ENCODE data around the gene NID2.

Gene NID2

DNA sequence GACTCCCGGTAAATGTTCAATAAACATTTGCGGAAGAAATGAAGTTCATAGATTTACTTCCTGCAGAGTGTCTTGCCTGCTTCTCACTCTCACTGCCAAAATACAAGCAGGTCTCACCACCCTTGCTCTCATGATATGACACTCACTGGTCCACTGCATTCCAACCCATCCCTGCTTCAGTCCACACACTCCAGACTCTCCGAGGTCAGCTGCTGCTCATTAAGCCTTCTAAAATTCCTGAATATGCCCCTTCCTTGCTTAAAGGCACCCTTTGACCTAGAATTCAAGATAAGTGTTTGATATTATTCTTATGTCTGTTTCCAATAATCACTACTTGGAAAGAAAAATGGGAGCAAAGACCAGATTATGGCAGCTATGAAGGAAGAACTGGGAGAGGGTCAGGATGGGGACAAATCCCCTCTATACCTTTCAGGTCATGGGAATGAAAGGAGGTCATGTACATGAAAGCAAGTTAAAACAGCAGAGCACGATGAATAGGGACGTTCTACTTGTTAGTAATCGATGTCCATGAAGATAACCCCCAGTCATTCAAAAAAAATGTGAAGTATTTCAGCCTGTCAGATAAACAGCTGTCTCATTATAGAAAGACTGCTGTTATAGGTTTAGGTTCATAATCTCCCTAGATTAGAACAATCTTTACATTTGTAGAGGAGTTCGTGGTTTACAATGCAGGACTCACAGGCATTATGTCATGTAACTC is 10.5 kb upstream of the NID2 start:
- DNase-seq = no peak

DNA sequence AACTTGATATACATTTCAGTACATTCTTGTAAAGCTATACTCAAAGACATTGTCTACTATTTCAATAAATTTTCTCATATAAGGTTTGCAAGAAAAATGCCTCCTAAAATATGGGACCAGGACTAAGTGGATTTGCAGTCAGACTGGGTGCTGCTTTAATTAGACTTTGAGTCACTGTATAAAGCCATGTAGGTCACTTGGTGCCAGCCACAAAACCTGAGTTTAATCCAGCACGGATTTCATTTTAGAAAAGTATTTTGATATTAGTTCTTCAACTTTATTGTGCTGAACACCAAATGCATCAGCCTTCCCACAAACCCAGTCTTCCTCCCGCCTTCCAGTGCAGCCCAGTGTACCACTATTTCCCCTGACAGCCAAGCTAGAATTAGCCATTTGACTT is 9.9 kb upstream of the NID2 start:
- DNase-seq = no peak

DNA sequence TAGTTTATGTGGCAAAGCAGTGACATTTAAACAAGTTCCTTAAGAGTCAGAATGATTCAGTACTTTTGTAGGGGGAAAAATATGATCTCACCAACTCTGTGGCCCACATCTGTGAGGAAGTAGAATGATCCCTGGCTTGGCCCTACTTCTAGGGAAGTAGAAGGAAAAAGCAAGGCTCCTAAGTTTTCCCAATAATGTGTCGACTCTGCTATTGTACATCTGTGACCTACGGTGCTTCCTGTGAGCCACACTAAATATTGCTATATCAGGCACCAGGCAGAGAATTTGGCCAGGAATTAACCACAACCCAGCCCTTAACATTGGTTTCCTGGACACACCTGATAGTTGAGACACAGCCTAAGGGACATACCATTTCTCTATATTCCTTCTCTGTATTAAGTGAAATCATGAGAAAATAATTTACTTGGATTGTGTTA is 9.3 kb upstream of the NID2 start:
- no peak for DNase-seq

- DNase-seq = no peak
Observed at GRCh38 chr14:52077256-52077979, 8.6 kb upstream of the NID2 start.

- no peak for DNase-seq
Observed at GRCh38 chr14:52076334-52076733, 7.5 kb upstream of the NID2 start.

- DNase-seq = no peak
Observed at GRCh38 chr14:52075371-52075770, 6.5 kb upstream of the NID2 start.

GRCh38 chr14:52073251-52073650 is 4.4 kb upstream of the NID2 start:
- no peak for DNase-seq

- no peak for DNase-seq
Observed at GRCh38 chr14:52072266-52072780, 3.5 kb upstream of the NID2 start.

DNA sequence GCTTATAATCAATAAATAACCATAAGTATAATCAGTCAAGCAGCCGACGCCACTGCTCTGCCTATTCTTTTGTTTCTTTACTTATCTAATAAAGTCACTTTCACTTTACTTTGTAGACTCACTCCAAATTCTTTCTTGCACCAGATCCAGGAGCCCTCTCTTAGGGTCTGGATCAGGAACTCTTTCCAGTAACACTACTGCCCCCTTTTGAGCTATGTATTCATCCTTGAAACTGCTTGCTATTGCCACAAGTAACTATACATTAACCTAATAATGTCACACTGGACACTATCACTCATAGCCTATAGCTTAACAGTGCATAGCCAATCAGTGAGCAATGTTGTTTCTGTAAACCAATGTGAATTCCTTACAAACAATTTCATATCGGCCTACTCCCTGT is 2.8 kb upstream of the NID2 start:
- DNase-seq = no peak

GRCh38 chr14:52070051-52070431 is 1.2 kb upstream of the NID2 start:
- DNase-seq = no peak

- no peak for DNase-seq
Observed at GRCh38 chr14:52069307-52070050, 620 bp upstream of the NID2 start.

GRCh38 chr14:52067873-52068614 is 815 bp downstream of the NID2 start:
- DNase-seq = no peak

- no peak for DNase-seq
Observed at GRCh38 chr14:52064174-52064573, 4.7 kb downstream of the NID2 start.

DNA sequence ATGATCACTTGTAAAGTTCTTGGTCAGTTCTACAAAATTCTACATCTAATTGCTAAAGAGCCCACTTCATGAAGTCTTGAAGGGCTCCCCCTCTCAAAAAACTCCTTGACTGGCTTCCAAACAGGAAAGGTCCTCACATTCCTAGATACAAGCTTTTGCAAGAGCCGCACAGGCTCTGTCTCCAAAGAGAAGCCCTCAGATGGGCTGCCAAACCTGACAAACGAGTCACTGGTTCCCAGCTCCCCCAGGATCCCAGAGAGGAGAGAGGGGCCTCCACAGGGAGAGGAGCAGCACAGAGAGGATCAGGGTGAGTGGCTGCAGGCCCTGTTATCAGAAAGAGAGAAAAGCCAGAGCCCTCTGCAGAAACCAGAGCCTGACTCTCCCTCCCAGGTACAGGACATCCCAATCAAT is 5.8 kb downstream of the NID2 start:
- DNase-seq = no peak

- DNase-seq = no peak
Observed at GRCh38 chr14:52061890-52062289, 7.0 kb downstream of the NID2 start.

DNA sequence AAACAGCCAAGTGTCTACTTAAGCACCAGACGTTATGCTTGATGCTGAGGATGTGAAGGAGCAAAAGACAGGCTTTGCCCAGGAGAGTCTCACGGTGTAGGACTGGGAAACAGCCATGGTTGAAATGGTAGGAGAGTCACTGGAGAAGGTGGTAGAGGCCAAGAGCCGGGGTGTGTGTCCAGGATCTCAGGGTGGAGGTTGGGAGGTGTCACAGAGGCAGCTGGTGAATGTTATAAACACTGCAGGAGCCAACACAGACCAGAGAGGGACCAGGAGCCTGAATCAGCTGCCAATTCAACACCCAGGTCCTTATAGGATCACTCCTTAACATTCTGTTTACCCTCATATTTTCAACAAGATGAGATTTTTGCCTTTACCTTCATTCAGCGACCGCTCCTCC is 7.5 kb downstream of the NID2 start:
- DNase-seq = no peak

- DNase-seq = no peak
Observed at GRCh38 chr14:52060080-52060479, 8.8 kb downstream of the NID2 start.

DNA sequence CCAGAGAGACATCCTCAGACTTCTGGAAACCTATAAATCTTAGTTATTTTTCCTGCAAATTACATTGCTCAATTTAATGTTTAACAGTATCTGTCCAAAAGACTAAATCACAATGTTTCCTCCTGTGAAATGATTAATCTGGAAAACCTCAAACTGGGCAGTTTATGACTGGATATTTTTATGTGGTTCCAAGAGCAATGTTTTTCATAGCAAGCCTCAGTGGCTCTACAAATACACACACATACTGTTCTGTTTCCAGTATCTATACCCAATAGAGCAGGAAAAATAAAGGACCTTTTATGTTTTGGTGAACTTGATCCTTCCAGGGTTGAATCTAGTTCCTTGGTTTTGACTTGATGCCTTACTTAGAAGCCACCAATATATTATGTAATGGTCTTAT is 9.2 kb downstream of the NID2 start:
- DNase-seq = no peak

DNA sequence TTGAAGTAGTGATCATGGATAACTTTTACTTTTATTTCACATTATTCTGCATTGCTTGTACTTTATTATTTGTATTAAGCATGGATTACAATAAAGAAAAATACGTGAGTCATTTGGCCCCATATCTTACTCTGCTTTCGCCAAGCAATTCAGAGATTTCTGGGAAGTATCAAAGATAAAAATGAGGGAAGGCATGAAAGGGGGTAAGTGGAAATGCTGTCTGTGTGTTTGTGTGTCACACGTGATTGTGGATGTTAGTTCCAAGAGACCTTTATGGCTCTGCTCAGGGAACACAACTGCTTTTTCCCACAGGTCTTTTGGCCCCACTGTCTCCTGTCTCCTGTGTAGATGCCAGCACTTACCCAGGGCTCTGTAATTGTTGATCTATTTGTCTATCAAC is 10.5 kb downstream of the NID2 start:
- DNase-seq = no peak

DNA sequence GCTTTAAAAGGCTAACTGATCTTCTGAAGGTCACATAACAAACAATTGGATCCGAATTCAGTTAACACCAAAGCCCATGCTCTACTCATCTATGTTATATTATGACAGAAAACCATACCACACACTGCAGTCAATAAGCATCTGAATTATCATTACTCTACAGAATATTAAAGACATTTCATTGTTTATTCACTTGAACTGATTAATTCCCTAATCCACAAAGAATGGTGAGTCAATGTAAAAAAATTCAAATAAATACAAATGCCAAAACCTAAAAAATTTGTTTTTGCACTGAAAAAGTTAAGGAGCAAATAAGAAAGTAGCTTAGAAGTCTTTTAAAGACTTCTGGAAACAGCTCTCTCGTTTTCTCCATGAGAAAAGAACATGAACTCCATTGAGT is 13.7 kb downstream of the NID2 start:
- no peak for DNase-seq

DNA sequence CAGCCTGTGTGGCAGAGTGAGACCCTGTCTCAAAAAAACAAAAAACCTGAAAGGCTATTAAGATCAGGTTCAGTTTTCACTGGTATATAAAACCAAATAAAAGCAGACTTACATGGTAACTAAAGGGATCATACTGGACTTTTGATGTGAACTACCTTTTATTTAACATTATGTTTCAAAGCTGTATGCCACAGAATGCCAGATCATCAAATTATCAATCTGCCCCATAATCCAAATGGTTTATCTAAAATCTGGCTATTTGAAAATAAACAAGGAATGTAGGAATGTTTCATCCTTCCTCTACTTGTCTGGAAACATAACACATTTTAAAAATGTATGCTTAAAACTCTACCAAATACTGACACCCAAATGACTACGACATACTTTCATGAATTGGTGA is 14.2 kb downstream of the NID2 start:
- DNase-seq = no peak

- DNase-seq = no peak
Observed at GRCh38 chr14:52053044-52053443, 15.8 kb downstream of the NID2 start.
